GM06990 (cell line): ENCODE data around the gene TTC22.

Experiments
- DNase-seq: peaks from one replicate; pipeline ENCODE4 v3.0.0-alpha.2; 2011; ENCODE audit not compliant: insufficient read length; ENCODE audit errors: extremely low read depth
- H3K27me3 ChIP-seq: replicated peaks from 2 replicates; pipeline ENCODE4 v1.6.0; 2011; ENCODE audit warnings: low read length; ENCODE audit not compliant: control insufficient read depth, insufficient read depth
- H3K36me3 ChIP-seq: 2 replicates; pipeline ENCODE4 v1.5.1; 2011; ENCODE audit warnings: low read length; ENCODE audit not compliant: control insufficient read depth, insufficient read depth
- H3K4me3 ChIP-seq: replicated peaks from 2 replicates; pipeline ENCODE4 v1.5.1; 2011; ENCODE audit warnings: low read depth, mild to moderate bottlenecking, control low read depth, low read length
- TF ChIP-seq, protein P1 (sequence below): IDR thresholded peaks from 2 replicates; pipeline ENCODE4 v1.5.1; 2011; ENCODE audit warnings: low read length, control low read depth, mild to moderate bottlenecking, inconsistent platforms; ENCODE audit not compliant: insufficient read depth, poor library complexity, severe bottlenecking

TTC22 gene

DNA sequence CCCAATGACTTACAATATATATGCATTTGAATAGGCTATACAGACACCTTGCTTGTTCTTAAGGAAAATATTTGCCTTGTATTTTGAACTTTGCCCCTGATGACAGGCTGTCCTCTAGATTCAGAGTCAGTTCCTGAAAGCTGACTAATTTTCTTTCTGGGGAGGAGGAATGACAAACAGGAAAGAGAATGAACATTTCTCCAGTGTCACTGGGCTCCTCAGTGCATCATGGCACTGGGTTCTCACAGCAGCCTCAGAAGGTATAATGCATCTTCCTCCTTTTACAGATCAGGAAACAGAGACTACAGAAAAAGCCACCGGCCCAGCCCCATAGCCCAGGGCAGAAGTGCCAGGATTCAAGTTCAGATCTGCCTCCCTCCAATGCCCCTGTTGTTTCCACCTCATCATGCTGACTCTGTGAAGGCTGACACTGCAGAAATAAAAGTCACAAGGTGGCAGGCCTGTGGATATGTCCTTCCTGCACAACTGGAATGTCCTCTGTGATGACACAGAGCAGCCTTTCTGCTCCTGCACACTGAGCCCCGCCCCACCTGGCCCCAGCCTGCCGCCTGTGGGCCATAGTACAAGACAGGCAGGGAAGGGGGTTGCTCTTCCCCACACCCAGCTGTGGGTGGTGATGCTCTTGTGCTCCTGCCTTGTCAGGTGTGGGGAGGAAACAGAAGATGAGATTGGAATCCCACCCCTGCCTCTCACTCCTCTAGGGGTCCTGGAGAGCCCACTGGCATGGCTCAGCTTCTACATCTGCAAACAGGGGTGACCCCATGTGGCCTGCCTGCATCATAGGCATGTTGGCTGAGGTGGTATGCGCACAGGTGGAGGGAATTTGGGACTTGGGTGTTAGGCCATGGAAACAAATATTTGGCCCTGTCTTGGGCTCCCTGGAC lies 6.4 kb downstream of the TTC22 start:
- no peaks in the 10 kb centered on the region for H3K27me3 ChIP-seq
- TF ChIP-seq, protein P1, sequence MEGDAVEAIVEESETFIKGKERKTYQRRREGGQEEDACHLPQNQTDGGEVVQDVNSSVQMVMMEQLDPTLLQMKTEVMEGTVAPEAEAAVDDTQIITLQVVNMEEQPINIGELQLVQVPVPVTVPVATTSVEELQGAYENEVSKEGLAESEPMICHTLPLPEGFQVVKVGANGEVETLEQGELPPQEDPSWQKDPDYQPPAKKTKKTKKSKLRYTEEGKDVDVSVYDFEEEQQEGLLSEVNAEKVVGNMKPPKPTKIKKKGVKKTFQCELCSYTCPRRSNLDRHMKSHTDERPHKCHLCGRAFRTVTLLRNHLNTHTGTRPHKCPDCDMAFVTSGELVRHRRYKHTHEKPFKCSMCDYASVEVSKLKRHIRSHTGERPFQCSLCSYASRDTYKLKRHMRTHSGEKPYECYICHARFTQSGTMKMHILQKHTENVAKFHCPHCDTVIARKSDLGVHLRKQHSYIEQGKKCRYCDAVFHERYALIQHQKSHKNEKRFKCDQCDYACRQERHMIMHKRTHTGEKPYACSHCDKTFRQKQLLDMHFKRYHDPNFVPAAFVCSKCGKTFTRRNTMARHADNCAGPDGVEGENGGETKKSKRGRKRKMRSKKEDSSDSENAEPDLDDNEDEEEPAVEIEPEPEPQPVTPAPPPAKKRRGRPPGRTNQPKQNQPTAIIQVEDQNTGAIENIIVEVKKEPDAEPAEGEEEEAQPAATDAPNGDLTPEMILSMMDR, result no peak
- no peak for DNase-seq
- no peaks in the 10 kb centered on the region for H3K36me3 ChIP-seq
- no peak overlapping the region for H3K4me3 ChIP-seq

DNA sequence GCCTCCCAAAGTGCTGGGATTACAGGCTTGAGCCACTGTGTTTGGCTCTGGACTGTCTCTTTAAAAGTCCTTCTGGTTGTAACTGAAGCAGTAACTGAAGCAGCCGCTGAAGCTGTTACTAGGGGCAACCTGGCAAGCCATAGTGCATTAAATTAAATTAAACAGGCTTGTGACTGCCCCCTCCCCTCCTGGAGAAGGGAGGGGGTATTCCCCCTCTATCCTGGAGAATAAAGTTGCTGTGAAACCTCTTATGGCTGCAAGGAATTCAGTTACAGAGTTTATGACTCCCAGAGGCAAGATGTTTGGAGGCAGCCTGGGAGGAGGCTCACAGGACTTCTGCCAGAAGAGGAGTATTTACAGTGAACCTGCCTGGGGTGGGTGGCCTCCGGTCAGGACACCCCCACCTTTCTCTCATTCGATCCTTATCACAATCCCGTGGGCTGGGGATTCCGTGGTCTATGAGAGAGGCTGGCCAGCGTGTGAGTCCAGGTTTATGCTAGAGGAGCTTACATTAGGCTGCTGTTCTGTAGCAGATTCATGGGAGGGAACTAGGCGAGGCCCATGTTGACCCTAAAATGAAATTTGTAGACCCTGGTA lies 8.3 kb downstream of the TTC22 start:
- TF ChIP-seq, protein P1, result no peak
- Histone ChIP-seq H3K27me3 (no peaks in the 10 kb centered on the region), H3K4me3 (no peak overlapping the region), H3K36me3 (no peaks in the 10 kb centered on the region)
- no peak for DNase-seq

DNA sequence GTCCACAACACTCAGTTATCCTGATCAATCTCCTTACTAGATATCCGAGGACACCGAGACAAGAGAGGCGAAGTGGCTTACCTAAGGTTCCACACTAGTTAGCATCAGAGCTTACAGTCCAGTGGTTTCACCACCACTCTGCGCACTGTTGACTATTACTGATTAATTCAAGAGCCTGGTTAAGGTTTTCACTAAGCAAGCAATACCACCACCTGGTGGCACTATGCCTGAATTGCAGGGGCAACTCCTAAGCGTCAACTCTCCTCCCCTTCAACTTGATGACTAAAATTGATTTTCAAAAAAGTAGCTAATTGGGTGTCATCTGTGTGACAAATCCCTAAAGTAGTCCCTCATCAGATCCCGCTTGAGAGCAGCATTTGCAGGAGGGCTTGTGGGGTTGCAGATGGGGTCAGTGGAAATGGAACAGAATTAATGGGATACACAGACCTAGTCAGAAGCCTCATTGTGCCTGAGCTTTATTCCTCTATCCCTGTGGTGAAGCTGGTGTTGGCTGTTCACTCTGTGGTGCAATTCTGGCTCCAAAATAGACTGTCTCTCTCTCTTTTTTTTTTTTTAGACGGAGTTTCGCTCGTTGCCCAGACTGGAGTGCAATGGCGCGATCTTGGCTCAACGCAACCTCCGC lies 9.1 kb downstream of the TTC22 start:
- Histone ChIP-seq H3K4me3 (no peak overlapping the region), H3K36me3 (no peaks in the 10 kb centered on the region), H3K27me3 (no peaks in the 10 kb centered on the region)
- TF ChIP-seq, protein P1, result peak; percentile 73
- no peak for DNase-seq

DNA sequence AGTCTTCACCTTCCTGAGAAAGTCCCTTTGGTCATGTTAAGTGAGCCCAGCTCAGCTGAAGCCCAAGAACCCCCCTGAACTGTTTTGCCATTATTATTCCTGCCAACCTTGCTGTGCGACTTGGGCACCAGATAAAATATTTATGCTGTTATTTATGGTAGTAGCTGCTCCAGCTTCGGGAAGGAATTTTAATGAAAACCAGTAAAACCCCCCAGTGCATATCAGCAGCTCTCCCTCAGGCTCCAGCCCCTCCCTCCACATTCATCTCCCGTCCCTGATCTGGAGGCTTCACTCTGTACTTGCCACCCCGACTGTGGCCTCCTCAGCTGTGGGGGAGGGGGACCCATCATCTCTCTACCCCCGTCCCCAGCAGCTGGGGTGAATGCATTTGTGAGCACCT lies 12.7 kb downstream of the TTC22 start:
- Histone ChIP-seq H3K36me3 (no peaks in the 10 kb centered on the region), H3K4me3 (no peak overlapping the region), H3K27me3 (no peaks in the 10 kb centered on the region)
- TF ChIP-seq, protein P1, result no peak
- no peak for DNase-seq

DNA sequence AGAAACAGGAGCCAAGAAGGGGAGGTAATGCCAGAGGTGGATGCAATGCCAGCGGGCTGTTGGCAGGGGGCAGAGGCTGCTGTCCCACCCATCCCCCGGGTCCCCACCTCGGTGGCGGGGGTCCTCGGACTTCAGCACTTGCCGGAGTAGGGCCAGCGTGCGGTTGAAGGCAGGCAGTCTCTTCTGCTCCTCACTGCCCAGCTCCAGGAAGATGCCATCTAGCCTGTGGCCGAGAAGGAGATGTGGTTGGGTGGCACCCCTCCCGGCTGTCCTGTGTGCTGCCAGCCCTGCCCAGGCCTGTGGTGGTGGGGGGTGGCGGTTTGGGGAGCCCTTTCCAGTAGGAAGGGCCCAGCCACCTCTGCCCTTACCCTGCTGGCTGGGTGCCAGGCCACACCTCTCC lies 13.5 kb downstream of the TTC22 start:
- DNase-seq, result no peak
- Histone ChIP-seq H3K36me3 (no peaks in the 10 kb centered on the region), H3K4me3 (no peak overlapping the region), H3K27me3 (no peaks in the 10 kb centered on the region)
- TF ChIP-seq, protein P1, result no peak
